GM19240 (cell line): ENCODE results near the gene HSFX3.
"Not testable (repeated sequence)": the region's sequence is repeated elsewhere in the genome, so short reads cannot be mapped to it uniquely, and the experiment has no call there.

ENCODE experiments used
- DNase-seq: peaks from one replicate; pipeline ENCODE4 v3.0.0; 2011; ENCODE audit warnings: low spot score; ENCODE audit not compliant: insufficient read length

Gene HSFX3

GRCh38 chrX:149545545-149546543 lies 3.9 kb downstream of the HSFX3 start:
- not testable (repeated sequence) for DNase-seq

GRCh38 chrX:149541521-149542047 lies 8.1 kb downstream of the HSFX3 start:
- DNase-seq = no peak

GRCh38 chrX:149540621-149541520 lies 8.9 kb downstream of the HSFX3 start, which contains the start of gene EOLA1:
Gene EOLA1, plus strand, starts transcription at chrX:149541012. Its CDS starts 4,619 bp downstream, at chrX:149545631.
- DNase-seq = no peak

GRCh38 chrX:149540131-149540620 lies 9.5 kb downstream of the HSFX3 start:
- no peak for DNase-seq

- DNase-seq = no peak
These were observed 10.2 kb downstream of the HSFX3 start for GRCh38 chrX:149539283-149540130.

GRCh38 chrX:149537474-149537873 lies 12.2 kb downstream of the HSFX3 start:
- DNase-seq = not testable (repeated sequence)

- not testable (repeated sequence) for DNase-seq
These were observed 14.7 kb downstream of the HSFX3 start for GRCh38 chrX:149534926-149535602.

- not testable (repeated sequence) for DNase-seq
These were observed 15.7 kb downstream of the HSFX3 start for GRCh38 chrX:149533999-149534398.

- not testable (repeated sequence) for DNase-seq
These were observed 16.9 kb downstream of the HSFX3 start for GRCh38 chrX:149532868-149533267.

- DNase-seq = no peak
These were observed 18.1 kb downstream of the HSFX3 start for GRCh38 chrX:149531599-149531998.

GRCh38 chrX:149528381-149528780 lies 21.3 kb downstream of the HSFX3 start:
- DNase-seq = no peak

GRCh38 chrX:149527705-149528104 lies 22.0 kb downstream of the HSFX3 start:
- no peak for DNase-seq

GRCh38 chrX:149526318-149527033 lies 23.2 kb downstream of the HSFX3 start:
- DNase-seq = not testable (repeated sequence)

GRCh38 chrX:149525903-149526302 lies 23.8 kb downstream of the HSFX3 start:
- not testable (repeated sequence) for DNase-seq

GRCh38 chrX:149525389-149525788 lies 24.3 kb downstream of the HSFX3 start:
- DNase-seq = not testable (repeated sequence)

- no peak for DNase-seq
These were observed 26.8 kb downstream of the HSFX3 start for GRCh38 chrX:149522916-149523315.

- DNase-seq = no peak
These were observed 28.3 kb downstream of the HSFX3 start for GRCh38 chrX:149521438-149521837.

GRCh38 chrX:149520636-149521277 lies 29.0 kb downstream of the HSFX3 start:
- not testable (repeated sequence) for DNase-seq

- DNase-seq = no peak
These were observed 31.5 kb downstream of the HSFX3 start for GRCh38 chrX:149518236-149518635.
